Measurements from ENCODE around the gene AGPAT3.
A peak's percentile ranks its signal among the peaks of the same experiment; 100 is the strongest.

The AGPAT3 gene

DNA sequence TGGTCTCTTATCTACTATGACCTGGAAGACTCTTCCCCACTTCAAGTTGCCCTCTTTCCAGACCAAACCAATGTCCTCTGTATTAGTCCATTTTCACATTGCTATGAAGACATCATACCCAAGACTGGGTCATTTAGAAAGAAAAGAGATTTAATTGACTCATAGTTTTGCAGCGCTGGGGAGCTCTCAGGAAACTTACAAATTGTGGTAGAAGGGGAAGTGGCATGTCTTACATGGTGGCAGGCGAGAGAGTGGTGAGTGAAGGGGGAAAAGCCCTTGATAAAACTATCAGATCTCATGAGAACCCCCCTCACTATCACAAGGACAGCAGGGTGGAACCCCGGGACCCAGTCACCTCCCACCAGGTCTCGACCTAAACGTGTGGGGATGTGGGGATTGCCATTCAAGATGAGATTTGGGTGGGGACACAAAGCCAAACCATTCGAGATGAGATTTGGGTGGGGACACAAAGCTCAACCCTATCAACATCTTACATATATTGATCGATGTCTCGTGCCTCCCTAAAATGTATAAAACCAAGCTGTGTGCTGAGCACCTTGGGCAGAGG is 14.2 kb upstream of the AGPAT3 start:
- H3K36me3 ChIP-seq (ENCODE audit: control insufficient read depth, insufficient read depth, low read length): no peaks in the 10 kb centered on the region
- no peak overlapping the region for H3K4me3 ChIP-seq (ENCODE audit: extremely low read depth, insufficient read depth, low read length, poor library complexity, severe bottlenecking)
- no peaks in the 10 kb centered on the region for H3K4me1 ChIP-seq (ENCODE audit: control insufficient read depth, insufficient read depth, low read length, poor library complexity, severe bottlenecking)
- no peak overlapping the region for H3K27ac ChIP-seq (ENCODE audit: low read depth, low read length, severe bottlenecking)
- H3K9me3 ChIP-seq (ENCODE audit: control insufficient read depth, low read length): no peaks in the 10 kb centered on the region
- 80 to 86% methylated on average over 1 to 2 of the region's 8 CpGs for WGBS, 2 experiments (ENCODE audit: insufficient coverage in 2 of 2)

DNA sequence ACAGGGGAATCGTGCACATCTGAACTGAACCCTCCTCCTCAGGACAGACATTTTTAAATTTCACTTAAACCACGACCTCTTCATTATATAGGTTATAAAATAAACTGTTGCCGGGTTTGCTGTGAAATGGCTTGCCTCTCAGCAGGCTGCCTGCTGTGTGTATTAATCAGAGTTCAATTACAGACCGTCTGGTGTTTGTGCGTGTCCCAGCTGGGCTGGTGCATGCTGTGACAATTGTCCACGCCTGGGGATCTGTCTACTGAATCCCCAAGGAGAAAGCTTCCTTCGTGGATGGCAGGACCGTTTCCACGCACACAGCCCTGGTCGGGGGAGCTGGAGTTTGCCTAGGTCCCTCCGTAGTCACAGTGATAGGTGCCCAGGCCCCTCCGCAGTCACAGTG is 13.4 kb upstream of the AGPAT3 start:
- Histone ChIP-seq H3K4me3 (ENCODE audit: extremely low read depth, insufficient read depth, low read length, poor library complexity, severe bottlenecking) (no peak overlapping the region), H3K36me3 (ENCODE audit: control insufficient read depth, insufficient read depth, low read length) (no peaks in the 10 kb centered on the region), H3K4me1 (ENCODE audit: control insufficient read depth, insufficient read depth, low read length, poor library complexity, severe bottlenecking) (no peaks in the 10 kb centered on the region), H3K9me3 (ENCODE audit: control insufficient read depth, low read length) (no peaks in the 10 kb centered on the region), H3K27ac (ENCODE audit: low read depth, low read length, severe bottlenecking) (no peak overlapping the region)
- 82 to 91% methylated on average over 9 to 10 of the region's 12 CpGs for WGBS, 2 experiments (ENCODE audit: insufficient coverage in 2 of 2)

DNA sequence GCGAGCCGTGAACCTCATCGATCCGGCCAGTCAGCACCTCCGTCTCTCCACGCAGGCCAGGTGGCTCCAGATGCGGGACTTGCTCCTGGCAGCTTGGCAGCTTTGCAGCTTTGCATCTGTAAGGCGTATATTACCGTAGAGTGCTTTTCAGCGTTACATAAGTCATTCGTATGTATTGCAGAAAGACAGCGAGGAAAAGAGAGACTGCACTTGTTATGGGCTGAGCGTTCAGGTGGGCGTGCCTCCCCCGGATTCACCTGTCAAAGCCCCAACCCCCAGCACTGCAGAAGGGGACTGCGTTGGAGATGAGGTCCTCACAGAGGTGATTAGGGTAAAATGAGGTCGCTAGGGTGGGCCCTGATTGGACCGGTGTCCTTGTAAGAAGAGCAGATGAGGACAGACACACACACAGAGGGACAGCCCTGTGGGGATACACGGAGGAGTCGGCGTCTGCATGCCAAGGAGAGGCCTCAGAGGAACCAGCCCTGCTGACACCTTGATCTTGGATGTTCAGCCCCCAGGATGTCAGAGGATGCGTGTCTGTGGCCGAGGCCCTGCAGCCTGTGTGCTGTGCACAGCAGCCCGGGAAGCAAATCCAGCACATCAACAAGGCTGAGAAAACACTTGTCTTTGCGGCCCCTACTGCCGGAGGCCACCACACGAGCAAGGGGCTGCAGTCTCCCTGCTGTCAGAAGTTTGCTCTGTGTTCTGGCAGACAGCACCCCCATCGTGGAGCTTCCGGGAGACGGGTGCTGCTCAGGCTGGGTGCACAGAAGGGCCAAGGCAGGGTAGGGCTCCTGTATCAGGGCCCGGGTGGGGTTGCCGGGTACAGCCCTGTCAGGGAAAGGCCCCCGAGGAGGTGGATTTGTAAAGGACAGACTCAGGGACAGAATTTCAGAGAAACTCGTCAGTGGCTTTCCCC is 10.9 kb upstream of the AGPAT3 start:
- H3K36me3 ChIP-seq (ENCODE audit: control insufficient read depth, insufficient read depth, low read length): no peaks in the 10 kb centered on the region
- H3K27ac ChIP-seq (ENCODE audit: low read depth, low read length, severe bottlenecking): no peak overlapping the region
- no peaks in the 10 kb centered on the region for H3K4me1 ChIP-seq (ENCODE audit: control insufficient read depth, insufficient read depth, low read length, poor library complexity, severe bottlenecking)
- no peak overlapping the region for H3K4me3 ChIP-seq (ENCODE audit: extremely low read depth, insufficient read depth, low read length, poor library complexity, severe bottlenecking)
- 86 to 88% methylated on average over 30 to 32 of the region's 34 CpGs for WGBS, 2 experiments (ENCODE audit: insufficient coverage in 2 of 2)
- H3K9me3 ChIP-seq (ENCODE audit: control insufficient read depth, low read length): no peaks in the 10 kb centered on the region

DNA sequence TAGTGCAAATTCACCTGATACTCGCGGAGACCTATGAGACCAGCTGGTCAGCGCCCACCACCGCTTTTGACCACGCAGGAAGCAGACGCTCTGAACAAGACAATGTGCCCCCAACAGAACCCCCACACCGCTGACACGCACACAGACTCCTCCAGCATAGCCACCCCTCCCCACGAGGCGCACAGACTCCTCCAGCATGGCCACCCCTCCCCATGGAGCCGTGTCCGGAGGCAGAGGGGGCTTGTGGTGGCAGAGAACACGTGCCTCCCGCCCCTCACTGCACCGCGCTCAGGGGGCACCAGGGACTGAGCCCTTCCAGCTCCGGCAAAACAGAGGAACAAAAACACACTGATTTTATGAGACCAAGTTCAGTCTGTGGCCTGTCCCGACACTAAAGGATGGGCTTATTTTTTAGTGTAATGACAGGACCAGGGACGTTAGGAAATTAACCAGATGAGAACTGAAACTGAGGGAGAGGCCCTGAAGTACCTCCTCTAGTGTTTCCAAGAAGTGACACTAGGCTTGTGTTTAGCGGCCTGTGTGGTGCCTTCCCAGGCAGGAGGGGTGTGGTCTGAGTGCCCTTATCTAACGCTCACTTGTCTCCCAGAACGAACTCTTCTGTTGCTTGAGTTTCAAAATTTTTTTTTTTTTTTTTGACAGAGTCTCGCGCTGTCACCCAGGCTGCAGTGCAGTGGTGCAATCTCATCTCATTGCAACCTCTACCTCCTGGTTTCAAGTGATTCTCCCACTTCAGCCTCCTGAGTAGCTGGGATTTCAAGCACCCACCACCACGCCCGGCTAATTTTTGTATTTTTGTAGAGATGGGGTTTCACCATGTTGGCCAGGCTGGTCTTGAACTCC is 10.0 kb upstream of the AGPAT3 start:
- no peaks in the 10 kb centered on the region for H3K4me1 ChIP-seq (ENCODE audit: control insufficient read depth, insufficient read depth, low read length, poor library complexity, severe bottlenecking)
- WGBS, 2 experiments (ENCODE audit: insufficient coverage in 2 of 2): 82 to 89% methylated on average over 19 to 21 of the region's 26 CpGs
- no peak overlapping the region for H3K27ac ChIP-seq (ENCODE audit: low read depth, low read length, severe bottlenecking)
- no peaks in the 10 kb centered on the region for H3K36me3 ChIP-seq (ENCODE audit: control insufficient read depth, insufficient read depth, low read length)
- no peaks in the 10 kb centered on the region for H3K9me3 ChIP-seq (ENCODE audit: control insufficient read depth, low read length)
- H3K4me3 ChIP-seq (ENCODE audit: extremely low read depth, insufficient read depth, low read length, poor library complexity, severe bottlenecking): no peak overlapping the region

DNA sequence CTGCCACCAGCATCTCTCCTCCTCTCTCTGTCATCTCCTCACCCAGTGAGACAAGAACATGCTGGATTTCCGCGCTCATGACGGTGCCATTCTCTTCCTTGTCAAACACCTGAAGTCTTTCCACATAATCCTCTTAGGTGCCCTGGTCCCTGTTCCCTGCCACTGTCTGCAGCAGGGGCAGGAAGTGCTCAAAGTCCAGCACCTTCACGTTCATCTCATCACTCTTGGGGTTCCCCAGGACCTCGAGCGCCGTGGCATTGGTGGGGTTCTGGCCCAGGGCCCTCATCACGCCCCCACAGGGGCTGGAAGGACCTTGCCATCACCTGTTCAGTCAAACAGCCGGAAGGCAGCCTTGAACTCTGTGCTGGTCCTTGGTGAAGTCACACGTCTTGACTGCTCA is 9.1 kb upstream of the AGPAT3 start:
- H3K4me3 ChIP-seq (ENCODE audit: extremely low read depth, insufficient read depth, low read length, poor library complexity, severe bottlenecking): no peak overlapping the region
- no peaks in the 10 kb centered on the region for H3K9me3 ChIP-seq (ENCODE audit: control insufficient read depth, low read length)
- H3K4me1 ChIP-seq (ENCODE audit: control insufficient read depth, insufficient read depth, low read length, poor library complexity, severe bottlenecking): no peaks in the 10 kb centered on the region
- no peak overlapping the region for H3K27ac ChIP-seq (ENCODE audit: low read depth, low read length, severe bottlenecking)
- no peaks in the 10 kb centered on the region for H3K36me3 ChIP-seq (ENCODE audit: control insufficient read depth, insufficient read depth, low read length)
- 94 to 96% methylated on average over 8 of the region's 10 CpGs for WGBS, 2 experiments (ENCODE audit: insufficient coverage in 2 of 2)

DNA sequence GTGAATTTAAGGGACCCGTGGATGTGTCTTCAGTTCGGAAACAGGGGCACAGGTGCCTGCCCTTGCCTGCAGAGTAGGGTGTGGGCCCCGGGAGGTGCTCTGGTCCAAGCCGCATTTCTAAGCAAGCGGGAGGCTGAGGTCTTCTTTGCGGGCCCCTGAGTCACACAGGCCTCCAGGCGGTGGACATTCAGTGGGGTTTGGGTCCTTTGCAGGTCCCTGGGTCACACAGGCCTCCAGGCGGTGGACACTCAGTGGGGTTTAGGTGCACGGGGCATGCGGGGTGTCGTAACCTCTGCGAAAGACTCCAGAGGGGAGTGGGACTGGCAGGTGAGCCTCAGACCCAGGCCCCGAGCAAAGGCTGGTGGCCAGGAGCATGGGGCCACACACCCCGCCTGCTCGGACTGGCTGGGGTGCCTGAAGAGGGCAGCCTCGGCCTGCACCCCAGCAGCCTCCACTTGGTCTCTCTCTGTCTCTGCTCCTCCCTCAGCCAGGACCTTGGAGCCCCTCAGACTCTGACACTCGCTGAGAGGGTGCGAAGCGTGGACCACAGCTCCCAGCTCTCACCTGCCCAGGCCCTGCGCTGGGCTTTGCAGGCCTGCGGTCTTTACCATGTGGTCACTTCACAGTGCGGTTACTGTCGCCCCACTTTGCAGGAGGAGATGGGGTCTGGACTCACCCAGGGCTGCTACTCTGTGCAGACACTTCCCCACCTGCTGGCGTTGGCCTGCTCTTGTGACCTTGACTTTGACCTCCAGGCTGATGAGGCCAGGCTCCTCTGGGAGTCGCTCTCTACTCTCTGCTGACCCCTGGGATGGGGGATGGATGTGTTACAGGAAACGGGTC is 6.0 kb upstream of the AGPAT3 start:
- H3K4me3 ChIP-seq (ENCODE audit: extremely low read depth, insufficient read depth, low read length, poor library complexity, severe bottlenecking): no peak overlapping the region
- no peaks in the 10 kb centered on the region for H3K9me3 ChIP-seq (ENCODE audit: control insufficient read depth, low read length)
- no peaks in the 10 kb centered on the region for H3K36me3 ChIP-seq (ENCODE audit: control insufficient read depth, insufficient read depth, low read length)
- no peak overlapping the region for H3K27ac ChIP-seq (ENCODE audit: low read depth, low read length, severe bottlenecking)
- H3K4me1 ChIP-seq (ENCODE audit: control insufficient read depth, insufficient read depth, low read length, poor library complexity, severe bottlenecking): no peaks in the 10 kb centered on the region
- 92% methylated on average over 23 to 24 of the region's 26 CpGs for WGBS, 2 experiments (ENCODE audit: insufficient coverage in 2 of 2)

DNA sequence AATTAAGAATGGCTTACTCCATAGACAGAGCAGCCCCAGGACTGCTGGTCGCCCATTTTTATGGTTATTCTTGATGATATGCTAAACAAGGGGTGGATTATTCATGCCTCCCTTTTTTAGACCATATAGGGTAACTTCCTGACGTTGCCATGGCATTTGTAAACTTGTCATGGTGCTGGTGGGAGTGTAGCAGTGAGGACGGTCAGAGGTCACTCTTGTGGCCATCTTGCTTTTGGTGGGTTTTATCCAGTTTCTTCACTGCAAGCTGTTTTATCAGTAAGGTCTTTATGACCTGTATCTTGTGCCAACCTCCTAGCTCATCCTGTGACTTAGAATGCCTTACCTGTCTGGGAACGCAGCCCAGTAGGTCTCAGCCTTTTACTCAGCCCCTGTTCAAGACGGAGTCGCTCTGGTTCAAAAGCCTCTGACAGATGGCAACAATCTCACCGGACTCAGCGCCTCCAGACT is 5.2 kb upstream of the AGPAT3 start:
- no peak overlapping the region for H3K27ac ChIP-seq (ENCODE audit: low read depth, low read length, severe bottlenecking)
- no peak overlapping the region for H3K4me3 ChIP-seq (ENCODE audit: extremely low read depth, insufficient read depth, low read length, poor library complexity, severe bottlenecking)
- H3K9me3 ChIP-seq (ENCODE audit: control insufficient read depth, low read length): no peaks in the 10 kb centered on the region
- no peaks in the 10 kb centered on the region for H3K4me1 ChIP-seq (ENCODE audit: control insufficient read depth, insufficient read depth, low read length, poor library complexity, severe bottlenecking)
- WGBS, 2 experiments (ENCODE audit: insufficient coverage in 2 of 2): 83 to 93% methylated on average over 6 of the region's 8 CpGs
- no peaks in the 10 kb centered on the region for H3K36me3 ChIP-seq (ENCODE audit: control insufficient read depth, insufficient read depth, low read length)

DNA sequence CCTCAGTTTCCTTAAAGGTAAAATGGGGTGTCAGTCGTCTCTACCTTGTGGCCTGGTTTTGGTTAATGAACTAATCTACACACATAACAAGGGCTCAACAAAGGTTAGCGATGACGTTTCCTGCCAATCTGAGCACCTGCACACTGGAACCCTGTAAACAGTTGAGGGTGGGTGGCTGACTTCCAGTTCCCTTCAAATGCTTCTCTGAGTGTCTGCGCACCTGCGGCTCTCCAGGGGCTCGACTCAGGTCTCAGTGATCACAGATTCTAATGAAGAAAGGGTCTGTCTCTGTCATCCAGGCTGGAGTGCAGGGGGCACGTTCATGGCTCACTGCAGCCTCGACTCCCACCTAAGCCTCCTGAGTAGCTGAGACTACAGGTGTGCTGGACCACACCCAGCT is 3.3 kb upstream of the AGPAT3 start:
- H3K4me1 ChIP-seq (ENCODE audit: control insufficient read depth, insufficient read depth, low read length, poor library complexity, severe bottlenecking): no peaks in the 10 kb centered on the region
- H3K4me3 ChIP-seq (ENCODE audit: extremely low read depth, insufficient read depth, low read length, poor library complexity, severe bottlenecking): no peak overlapping the region
- WGBS, 2 experiments (ENCODE audit: insufficient coverage in 2 of 2): 90 to 94% methylated on average over 7 of the region's 8 CpGs
- H3K36me3 ChIP-seq (ENCODE audit: control insufficient read depth, insufficient read depth, low read length): no peaks in the 10 kb centered on the region
- no peak overlapping the region for H3K27ac ChIP-seq (ENCODE audit: low read depth, low read length, severe bottlenecking)
- no peaks in the 10 kb centered on the region for H3K9me3 ChIP-seq (ENCODE audit: control insufficient read depth, low read length)

DNA sequence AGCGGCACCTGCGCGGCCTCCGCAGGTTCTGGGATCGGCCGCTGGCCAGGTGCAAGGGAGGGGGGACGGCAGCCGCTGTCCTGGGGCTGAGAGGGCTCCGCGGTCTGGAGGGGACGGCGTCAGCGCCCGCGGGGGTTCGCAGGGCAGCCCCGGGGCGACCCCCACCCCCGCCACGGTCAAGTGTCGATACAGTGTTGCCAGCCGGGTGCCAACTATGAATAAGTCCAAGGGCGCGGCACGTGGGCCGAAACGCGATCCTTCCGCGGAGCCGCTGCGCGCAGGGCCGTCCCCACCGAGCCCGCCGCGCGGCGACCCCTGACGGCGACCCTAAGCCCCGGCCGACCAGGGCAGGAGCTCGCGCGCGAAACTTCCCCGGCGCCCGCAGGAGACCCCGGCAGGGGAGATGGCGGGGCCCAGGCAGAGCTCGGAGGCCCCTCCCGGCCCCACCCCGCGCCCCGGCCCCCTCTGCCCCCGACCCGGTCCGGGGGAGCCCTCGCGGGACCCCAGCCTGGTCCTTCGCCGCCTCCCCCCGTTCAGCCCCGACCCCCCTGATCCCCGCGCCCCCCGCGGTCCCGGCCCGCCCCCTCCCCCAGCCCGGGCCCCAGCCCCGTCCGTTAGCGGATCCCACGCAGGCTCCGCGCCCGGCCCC is 586 bp upstream of the AGPAT3 start:
- WGBS, 2 experiments (ENCODE audit: insufficient coverage in 2 of 2): 1 to 2% methylated on average over 51 to 54 of the region's 81 CpGs
- no peaks in the 10 kb centered on the region for H3K36me3 ChIP-seq (ENCODE audit: control insufficient read depth, insufficient read depth, low read length)
- no peak overlapping the region for H3K27ac ChIP-seq (ENCODE audit: low read depth, low read length, severe bottlenecking)
- H3K4me1 ChIP-seq (ENCODE audit: control insufficient read depth, insufficient read depth, low read length, poor library complexity, severe bottlenecking): no peaks in the 10 kb centered on the region
- H3K4me3 ChIP-seq (ENCODE audit: extremely low read depth, insufficient read depth, low read length, poor library complexity, severe bottlenecking): peak overlapping the region; percentile 40
- no peaks in the 10 kb centered on the region for H3K9me3 ChIP-seq (ENCODE audit: control insufficient read depth, low read length)
